Naive thymus-derived CD4-positive, alpha-beta T cell (primary cell): ENCODE results near the gene DDX20. TPM values are rescaled to one million over a fixed set of nuclear protein-coding genes. Genes with fewer than 3 reads are reported as not detected.

ENCODE experiments used
- ATAC-seq: fragments of 150-1000 bp; cut with Tn5 transposase; 2 replicates; pipeline ENCODE4 v1.10.0; 2021; ENCODE audit warnings: mild to moderate bottlenecking, moderate library complexity
- CTCF ChIA-PET: fragments of 350-600 bp; sonication (Branson Sonifier 250); formaldehyde crosslinking; loops from one replicate; lab custom pipeline; 2021; ENCODE audit warnings: antibody characterized with exemption; lab: Charles Lee
- POLR2A ChIA-PET: fragments of 350-600 bp; sonication (Branson Sonifier 250); formaldehyde crosslinking; loops from one replicate; lab custom pipeline; 2021; ENCODE audit warnings: antibody characterized with exemption, inconsistent platforms; lab: Charles Lee
- DNase-seq, 9 donors: peaks; one replicate each; pipeline versions ENCODE4 v3.0.0 to v3.0.0-alpha.2; 2020 to 2022; ENCODE audit warnings: mixed read lengths in 1 of 9
- H3K27ac ChIP-seq: one replicate; pipeline ENCODE4 v1.7.0; 2013; ENCODE audit warnings: mild to moderate bottlenecking, low read depth, low read length, moderate library complexity
- H3K27me3 ChIP-seq, 2 donors: one replicate each; pipeline ENCODE4 v1.7.0; 2013; ENCODE audit warnings: low read length in 2 of 2, mild to moderate bottlenecking in 2 of 2, moderate library complexity in 2 of 2; ENCODE audit not compliant: control insufficient read depth in 2 of 2, insufficient read depth in 2 of 2
- H3K36me3 ChIP-seq, 3 experiments: 1 replicate in 2 of 3; 2 replicates in 1 of 3; pipeline ENCODE4 v1.7.0; 2013; ENCODE audit warnings: low read length in 3 of 3, mild to moderate bottlenecking in 3 of 3, moderate library complexity in 1 of 3; ENCODE audit not compliant: insufficient read depth in 3 of 3, control insufficient read depth in 2 of 3
- H3K4me1 ChIP-seq, 2 donors: one replicate each; pipeline ENCODE4 v1.7.0; 2013; ENCODE audit warnings: low read length in 2 of 2, mild to moderate bottlenecking in 2 of 2, moderate library complexity in 1 of 2; ENCODE audit not compliant: control insufficient read depth in 2 of 2, insufficient read depth in 2 of 2
- H3K4me3 ChIP-seq: 2 replicates; pipeline ENCODE4 v1.7.0; 2013; ENCODE audit warnings: mild to moderate bottlenecking, low read length
- H3K9me3 ChIP-seq, 3 experiments: 1 replicate in 2 of 3; 2 replicates in 1 of 3; pipeline ENCODE4 v1.7.0; 2013; ENCODE audit warnings: low read length in 3 of 3; ENCODE audit not compliant: control insufficient read depth in 2 of 3
- H3K27ac Mint-ChIP-seq, 9 donors: one replicate each; pipeline ENCODE4 v1.8.0; 2020 to 2022; ENCODE audit warnings: mixed read lengths in 9 of 9, mild to moderate bottlenecking in 8 of 9, moderate library complexity in 5 of 9, inconsistent platforms in 2 of 9
- H3K27me3 Mint-ChIP-seq, 5 donors: one replicate each; pipeline ENCODE4 v1.8.0; 2021 to 2022; ENCODE audit warnings: mixed read lengths in 5 of 5, mild to moderate bottlenecking in 1 of 5
- H3K36me3 Mint-ChIP-seq, 5 donors: one replicate each; pipeline ENCODE4 v1.8.0; 2020 to 2022; ENCODE audit warnings: mixed read lengths in 5 of 5, mild to moderate bottlenecking in 3 of 5, inconsistent platforms in 1 of 5
- H3K4me1 Mint-ChIP-seq, 7 donors: one replicate each; pipeline ENCODE4 v1.8.0; 2020 to 2022; ENCODE audit warnings: mixed read lengths in 7 of 7, mild to moderate bottlenecking in 3 of 7, inconsistent platforms in 1 of 7
- H3K4me3 Mint-ChIP-seq, 10 donors: one replicate each; pipeline ENCODE4 v1.8.0; 2020 to 2022; ENCODE audit warnings: mild to moderate bottlenecking in 10 of 10, mixed read lengths in 10 of 10, moderate library complexity in 6 of 10, inconsistent platforms in 2 of 10
- H3K9me3 Mint-ChIP-seq, 11 donors: one replicate each; pipeline ENCODE4 v1.8.0; 2020 to 2022; ENCODE audit warnings: mixed read lengths in 11 of 11, mild to moderate bottlenecking in 4 of 11, inconsistent platforms in 1 of 11, moderate library complexity in 1 of 11
- intact Hi-C, 2 donors: fragments of 100-400 bp; cut with micrococcal nuclease; formaldehyde crosslinking; loops; one replicate each; pipeline ENCODE4 v1.15.1; 2023
- polyA plus RNA-seq, 2 donors: library from polyadenylated mRNA; unstranded; fragments of 300-500 nt; fragmentation: Illumina TruSeq; gene quantifications; one replicate each; pipeline ENCODE4 v1.2.3, GENCODE V29; 2021
- total RNA-seq, 6 experiments: library from RNA in 5 of 6; stranded (reverse) in 5 of 6; gene quantifications; 1 replicate in 5 of 6; 2 replicates in 1 of 6; pipeline ENCODE4 v1.2.3 and lab custom pipeline; 2021 to 2026

The DDX20 gene
- total and polyA plus RNA-seq, 7 experiments from 2014 or later: 11.6 to 27.0 (median 18.7) TPM

DNA sequence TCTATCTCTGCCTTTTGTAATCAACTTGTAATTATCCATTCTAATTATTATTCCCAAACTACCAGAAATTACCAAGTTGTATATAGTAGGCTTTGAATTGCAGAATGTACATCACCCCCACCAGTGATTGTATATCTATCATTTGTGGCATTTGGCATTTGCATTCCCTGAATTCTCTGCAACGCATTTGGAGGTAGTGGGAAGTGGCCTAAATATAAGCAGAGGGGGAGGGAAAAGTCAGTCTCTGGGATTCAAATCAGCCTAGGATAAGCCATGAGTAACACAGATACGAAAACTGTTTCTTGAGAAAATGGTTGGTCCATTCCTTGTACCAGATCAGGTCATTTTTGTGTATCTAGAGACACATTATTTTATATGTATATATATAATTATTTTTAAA is 20.7 kb downstream of the DDX20 start:
- no peaks in the 10 kb centered on the region for H3K9me3 ChIP-seq
- DNase-seq (no peak), ATAC-seq (no peak)
- Mint-ChIP-seq H3K36me3 (peaks cover 0 to 25% (median 7%) of the 10 kb centered on the region in 5 donors), H3K27ac (peak overlapping the region in 1 of 9 donors; percentile 25), H3K4me3 (no peak overlapping the region), H3K9me3 (no peaks in the 10 kb centered on the region), H3K27me3 (peaks cover 0 to 8% (median 0%) of the 10 kb centered on the region in 5 donors), H3K4me1 (no peaks in the 10 kb centered on the region)
- intact Hi-C loops: no loop called here
- POLR2A ChIA-PET: no interaction called here
- no peak overlapping the region for H3K27ac ChIP-seq
- H3K4me3 ChIP-seq: no peak overlapping the region
- H3K27me3 ChIP-seq: no peaks in the 10 kb centered on the region
- no peaks in the 10 kb centered on the region for H3K4me1 ChIP-seq
- CTCF ChIA-PET: no interaction called here
- H3K36me3 ChIP-seq: no peaks in the 10 kb centered on the region

GRCh38 chr1:111776861-111777260 is 21.2 kb downstream of the DDX20 start:
- intact Hi-C loops: no loop called here
- no peaks in the 10 kb centered on the region for H3K9me3 ChIP-seq

DNA sequence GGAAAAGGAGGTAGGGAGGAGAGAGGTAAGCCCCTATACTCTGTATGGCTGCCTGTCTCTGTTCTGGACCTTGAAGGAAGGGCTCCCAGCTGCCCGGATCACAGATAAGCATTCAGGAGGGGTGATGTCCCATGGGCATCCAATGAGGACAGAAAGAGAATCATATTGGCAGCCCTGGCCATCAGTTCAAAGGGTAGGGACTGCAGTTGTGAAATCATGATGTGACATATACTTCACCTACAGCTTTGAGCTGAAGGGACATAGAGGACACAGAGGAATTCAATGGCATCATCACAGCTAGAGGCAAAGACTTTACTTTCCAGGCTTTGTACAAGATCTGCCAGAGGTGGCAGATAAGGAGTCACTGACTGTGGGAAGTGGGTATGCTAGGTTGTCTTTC is 21.6 kb downstream of the DDX20 start:
- no peak for DNase-seq
- Mint-ChIP-seq H3K4me3 (no peak overlapping the region), H3K36me3 (peaks cover 0 to 26% (median 7%) of the 10 kb centered on the region in 5 donors), H3K27me3 (peaks cover 0 to 8% (median 0%) of the 10 kb centered on the region in 5 donors), H3K4me1 (no peaks in the 10 kb centered on the region), H3K9me3 (no peaks in the 10 kb centered on the region), H3K27ac (no peak overlapping the region)
- Histone ChIP-seq H3K9me3 (no peaks in the 10 kb centered on the region), H3K27me3 (no peaks in the 10 kb centered on the region), H3K36me3 (no peaks in the 10 kb centered on the region), H3K4me1 (no peaks in the 10 kb centered on the region), H3K4me3 (no peak overlapping the region), H3K27ac (no peak overlapping the region)
- ChIA-PET CTCF (no interaction called here), POLR2A (no interaction called here)
- no peak for ATAC-seq
- intact Hi-C loops: no loop called here

More at GRCh38 chr1:111776861-111777260, 21.2 kb downstream of the DDX20 start:
- no peaks in the 10 kb centered on the region for H3K4me1 Mint-ChIP-seq
- H3K27ac ChIP-seq: no peak overlapping the region
- DNase-seq (no peak), ATAC-seq (no peak)
- H3K27me3 ChIP-seq: no peaks in the 10 kb centered on the region
- peaks cover 0 to 8% (median 0%) of the 10 kb centered on the region in 5 donors for H3K27me3 Mint-ChIP-seq
- no peaks in the 10 kb centered on the region for H3K9me3 Mint-ChIP-seq
- POLR2A ChIA-PET: no interaction called here
- H3K27ac Mint-ChIP-seq: peak overlapping the region in 1 of 9 donors; percentile 6
- CTCF ChIA-PET: no interaction called here
- H3K36me3 ChIP-seq: no peaks in the 10 kb centered on the region
- H3K4me3 ChIP-seq: no peak overlapping the region
- H3K4me1 ChIP-seq: no peaks in the 10 kb centered on the region
- H3K4me3 Mint-ChIP-seq: no peak overlapping the region
- H3K36me3 Mint-ChIP-seq: peaks cover 0 to 26% (median 7%) of the 10 kb centered on the region in 5 donors

DNA sequence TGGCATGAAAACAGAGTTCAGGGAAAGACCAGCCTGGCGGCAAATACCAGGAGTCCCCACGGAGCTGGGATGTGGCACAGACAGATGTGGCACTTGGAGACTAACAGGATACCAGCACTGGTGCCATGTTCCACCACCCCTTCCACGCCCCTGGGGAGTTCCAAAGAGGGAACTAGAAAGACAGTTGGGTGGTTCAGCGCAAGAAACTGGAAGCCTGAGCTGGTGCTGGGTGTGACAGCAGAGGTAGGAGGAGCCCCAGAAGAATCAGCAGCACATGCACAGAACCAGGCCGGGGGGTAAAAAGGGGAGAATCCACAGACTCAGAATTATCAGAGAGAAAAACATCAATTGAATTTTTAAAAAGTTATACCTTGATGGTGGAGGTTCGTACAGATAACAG is 22.4 kb downstream of the DDX20 start:
- intact Hi-C loops: no loop called here
- no peak for DNase-seq
- Mint-ChIP-seq H3K4me3 (no peak overlapping the region), H3K4me1 (no peaks in the 10 kb centered on the region), H3K9me3 (no peaks in the 10 kb centered on the region), H3K27ac (no peak overlapping the region), H3K36me3 (peaks cover 0 to 31% (median 7%) of the 10 kb centered on the region in 5 donors), H3K27me3 (peaks cover 0 to 8% (median 0%) of the 10 kb centered on the region in 5 donors)
- no peak for ATAC-seq
- Histone ChIP-seq H3K27me3 (no peaks in the 10 kb centered on the region), H3K9me3 (no peaks in the 10 kb centered on the region), H3K27ac (no peak overlapping the region), H3K4me1 (no peaks in the 10 kb centered on the region), H3K36me3 (no peaks in the 10 kb centered on the region), H3K4me3 (no peak overlapping the region)
- CTCF ChIA-PET: no interaction called here
- POLR2A ChIA-PET: no interaction called here

DNA sequence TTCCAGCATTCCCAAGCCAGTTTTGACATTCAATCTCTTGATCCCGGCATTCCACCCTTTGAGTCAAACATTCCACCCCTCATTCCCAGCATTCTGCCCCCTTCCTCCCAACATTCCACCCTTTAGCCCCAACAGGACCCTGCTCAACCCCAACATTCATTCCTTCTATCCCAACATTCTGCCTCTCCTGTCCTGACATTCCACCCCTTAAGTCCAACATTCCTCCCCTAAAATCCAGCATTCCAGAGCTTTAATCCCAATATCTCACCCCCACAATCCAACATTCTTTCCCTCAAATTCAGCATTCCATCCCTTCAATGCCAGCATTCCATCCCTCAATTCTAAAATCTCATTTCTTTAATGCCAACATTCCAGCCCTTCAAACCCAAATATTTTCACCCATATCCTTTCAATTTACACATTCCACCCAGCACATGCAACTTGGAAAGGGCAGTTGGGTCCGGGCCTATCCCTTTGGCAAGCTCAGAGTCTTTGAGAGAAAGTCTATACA is 22.9 kb downstream of the DDX20 start:
- no peaks in the 10 kb centered on the region for H3K36me3 ChIP-seq
- Mint-ChIP-seq H3K4me1 (no peaks in the 10 kb centered on the region), H3K27me3 (peaks cover 0 to 13% (median 0%) of the 10 kb centered on the region in 5 donors), H3K4me3 (no peak overlapping the region), H3K9me3 (peaks cover 0 to 1% (median 0%) of the 10 kb centered on the region in 11 donors), H3K36me3 (peaks cover 0 to 33% (median 7%) of the 10 kb centered on the region in 5 donors), H3K27ac (no peak overlapping the region)
- H3K4me1 ChIP-seq: no peaks in the 10 kb centered on the region
- ChIA-PET CTCF (no interaction called here), POLR2A (no interaction called here)
- DNase-seq (no peak), ATAC-seq (no peak)
- H3K27ac ChIP-seq: no peak overlapping the region
- no peaks in the 10 kb centered on the region for H3K27me3 ChIP-seq
- H3K4me3 ChIP-seq: no peak overlapping the region
- no peaks in the 10 kb centered on the region for H3K9me3 ChIP-seq
- intact Hi-C loops: no loop called here

GRCh38 chr1:111779546-111779945 is 23.8 kb downstream of the DDX20 start:
- H3K4me1 ChIP-seq: no peaks in the 10 kb centered on the region
- Mint-ChIP-seq H3K9me3 (peaks cover 0 to 1% (median 0%) of the 10 kb centered on the region in 11 donors), H3K4me3 (no peak overlapping the region), H3K27ac (no peak overlapping the region), H3K4me1 (no peaks in the 10 kb centered on the region), H3K36me3 (peaks cover 0 to 33% (median 7%) of the 10 kb centered on the region in 5 donors), H3K27me3 (peaks cover 0 to 14% (median 0%) of the 10 kb centered on the region in 5 donors)
- no peak overlapping the region for H3K4me3 ChIP-seq
- no peak for DNase-seq
- intact Hi-C loops: no loop called here
- H3K27me3 ChIP-seq: no peaks in the 10 kb centered on the region
- CTCF ChIA-PET: no interaction called here
- no peaks in the 10 kb centered on the region for H3K9me3 ChIP-seq
- no peak overlapping the region for H3K27ac ChIP-seq
- H3K36me3 ChIP-seq: no peaks in the 10 kb centered on the region
- no peak for ATAC-seq
- POLR2A ChIA-PET: interaction anchor here (0.6 kb wide), 1 partner anchor 297 kb away, joined by 3 read pairs; no protein-coding TSS in a partner anchor

GRCh38 chr1:111784273-111784901 is 28.7 kb downstream of the DDX20 start:
- H3K36me3 Mint-ChIP-seq: peaks cover 0 to 18% (median 0%) of the 10 kb centered on the region in 5 donors
- ChIA-PET POLR2A (interaction anchor here (0.6 kb wide), 1 partner anchor 13 kb away, joined by 3 read pairs; no protein-coding TSS in a partner anchor), CTCF (no interaction called here)
- H3K4me1 Mint-ChIP-seq: no peaks in the 10 kb centered on the region
- peaks cover 0 to 28% (median 14%) of the 10 kb centered on the region in 5 donors for H3K27me3 Mint-ChIP-seq
- no peak overlapping the region for H3K27ac ChIP-seq
- H3K27ac Mint-ChIP-seq: no peak overlapping the region
- no peaks in the 10 kb centered on the region for H3K27me3 ChIP-seq
- peaks cover 0 to 3% (median 0%) of the 10 kb centered on the region in 11 donors for H3K9me3 Mint-ChIP-seq
- DNase-seq (no peak), ATAC-seq (no peak)
- H3K4me3 Mint-ChIP-seq: no peak overlapping the region
- H3K4me1 ChIP-seq: no peaks in the 10 kb centered on the region
- H3K4me3 ChIP-seq: no peak overlapping the region
- intact Hi-C loops: no loop called here
- H3K9me3 ChIP-seq: no peaks in the 10 kb centered on the region
- no peaks in the 10 kb centered on the region for H3K36me3 ChIP-seq
